ENCODE measurements around the gene RAPSN. TPM values are rescaled to one million over a fixed set of nuclear protein-coding genes. Genes with fewer than 3 reads are reported as not detected.

RAPSN gene
- total and polyA plus RNA-seq, 8 donors = 0.18 to 0.92 (median 0.33) TPM

- ATAC-seq = peak in 1 of 4 donors; percentile 13
- no peak for FAIRE-seq
- Histone ChIP-seq H3K27me3 (no peaks in the 10 kb centered on the region), H3K4me1 (peaks cover 7 to 13% (median 8%) of the 10 kb centered on the region in 3 donors), H3K27ac (no peak overlapping the region), H3K36me3 (no peaks in the 10 kb centered on the region), H3K9me3 (no peaks in the 10 kb centered on the region), H3K4me3 (no peak overlapping the region)
- DNase-seq = no peak
- no peak for TF ChIP-seq CTCF (IDR thresholded peaks at IDR 0.05)
- whole genome bisulfite sequencing, 2 donors = 77 to 79% methylated on average over 4 of the region's 4 CpGs
- intact Hi-C loops (cut with DNase I) = no loop called here
Observed at GRCh38 chr11:47495011-47495855, 46.3 kb upstream of the RAPSN start.

- ATAC-seq (peak in 1 of 4 donors; percentile 23), FAIRE-seq (no peak), DNase-seq (no peak)
- Histone ChIP-seq H3K4me3 (no peak overlapping the region), H3K4me1 (peaks cover 7 to 16% (median 14%) of the 10 kb centered on the region in 3 donors), H3K27ac (peak overlapping the region in 2 of 4 donors; percentile 48 to 61), H3K36me3 (peaks cover 0 to 20% (median 19%) of the 10 kb centered on the region in 3 donors), H3K9me3 (no peaks in the 10 kb centered on the region), H3K27me3 (no peaks in the 10 kb centered on the region)
- 67 to 72% methylated on average over 2 of the region's 2 CpGs for WGBS, 2 donors
- intact Hi-C loops (cut with DNase I) = no loop called here
- no peak for TF ChIP-seq CTCF (IDR thresholded peaks at IDR 0.05)
Observed at GRCh38 chr11:47489395-47489755, 40.4 kb upstream of the RAPSN start.

- intact Hi-C loops (cut with DNase I) = no loop called here
- TF ChIP-seq CTCF (IDR thresholded peaks at IDR 0.05) = no peak
- DNase-seq (peak in 1 of 6 donors; percentile 37), FAIRE-seq (no peak), ATAC-seq (peak; percentile 71 to 82 (median 74))
- H3K36me3 ChIP-seq = peaks cover 0 to 25% (median 25%) of the 10 kb centered on the region in 3 donors
- no peaks in the 10 kb centered on the region for H3K27me3 ChIP-seq
- no peak overlapping the region for H3K4me3 ChIP-seq
- peak overlapping the region in 2 of 4 donors; percentile 48 to 61 for H3K27ac ChIP-seq
- no peaks in the 10 kb centered on the region for H3K9me3 ChIP-seq
- H3K4me1 ChIP-seq = peaks cover 7 to 16% (median 14%) of the 10 kb centered on the region in 3 donors
- 26 to 29% methylated on average over 6 of the region's 6 CpGs for WGBS, 2 donors
Observed at GRCh38 chr11:47488674-47489394, 39.9 kb upstream of the RAPSN start.

- FAIRE-seq (no peak), ATAC-seq (peak in 3 of 4 donors; percentile 52 to 57 (median 55)), DNase-seq (no peak)
- no peak for TF ChIP-seq CTCF (IDR thresholded peaks at IDR 0.05)
- intact Hi-C loops (cut with DNase I) = no loop called here
- WGBS, 2 donors = 42 to 43% methylated on average over 3 of the region's 3 CpGs
- no peaks in the 10 kb centered on the region for H3K27me3 ChIP-seq
- H3K9me3 ChIP-seq = no peaks in the 10 kb centered on the region
- peaks cover 0 to 32% (median 32%) of the 10 kb centered on the region in 3 donors for H3K36me3 ChIP-seq
- no peak overlapping the region for H3K4me3 ChIP-seq
- peak overlapping the region in 2 of 4 donors; percentile 48 to 61 for H3K27ac ChIP-seq
- H3K4me1 ChIP-seq = peaks cover 7 to 16% (median 14%) of the 10 kb centered on the region in 3 donors
Observed at GRCh38 chr11:47488111-47488510, 39.2 kb upstream of the RAPSN start.

Data from pancreas (tissue), 10 donors.